ENCODE data around the gene CIC.
"Not testable (repeated sequence)": the region's sequence is repeated elsewhere in the genome, so short reads cannot be mapped to it uniquely, and the experiment has no call there.

The CIC gene

GRCh38 chr19:42330241-42330711 lies 61.2 kb downstream of the CIC start:
- no peak overlapping the region for H3K4me3 ChIP-seq (ENCODE audit: low read depth, low read length)
- in situ Hi-C loops (cut with HindIII; ENCODE audit: low sequenced_read_pairs), result no loop called here
- DNase-seq (ENCODE audit: low read depth, low spot score), result no peak
- TF ChIP-seq CTCF (IDR thresholded peaks at IDR 0.05; ENCODE audit: low read depth, low read length), result no peak

- DNase-seq (ENCODE audit: low read depth, low spot score); in situ Hi-C loops (cut with HindIII; ENCODE audit: low sequenced_read_pairs): not testable (repeated sequence)
These were observed 62.3 kb downstream of the CIC start for GRCh38 chr19:42331333-42331732.

GRCh38 chr19:42332059-42332458 lies 63.0 kb downstream of the CIC start:
- in situ Hi-C loops (cut with HindIII; ENCODE audit: low sequenced_read_pairs), result no loop called here
- H3K4me3 ChIP-seq (ENCODE audit: low read depth, low read length), result no peak overlapping the region
- no peak for TF ChIP-seq CTCF (IDR thresholded peaks at IDR 0.05; ENCODE audit: low read depth, low read length)
- DNase-seq (ENCODE audit: low read depth, low spot score), result no peak

More at GRCh38 chr19:42331333-42331732, 62.3 kb downstream of the CIC start:
- not testable (repeated sequence) for H3K4me3 ChIP-seq (ENCODE audit: low read depth, low read length)

- H3K4me3 ChIP-seq (ENCODE audit: low read depth, low read length), result no peak overlapping the region
- TF ChIP-seq CTCF (IDR thresholded peaks at IDR 0.05; ENCODE audit: low read depth, low read length), result no peak
- in situ Hi-C loops (cut with HindIII; ENCODE audit: low sequenced_read_pairs), result no loop called here
- no peak for DNase-seq (ENCODE audit: low read depth, low spot score)
These were observed 64.0 kb downstream of the CIC start for GRCh38 chr19:42333018-42333417.

GRCh38 chr19:42333975-42334696 lies 65.1 kb downstream of the CIC start:
- TF ChIP-seq CTCF (IDR thresholded peaks at IDR 0.05; ENCODE audit: low read depth, low read length), result no peak
- H3K4me3 ChIP-seq (ENCODE audit: low read depth, low read length), result no peak overlapping the region
- in situ Hi-C loops (cut with HindIII; ENCODE audit: low sequenced_read_pairs), result no loop called here
- DNase-seq (ENCODE audit: low read depth, low spot score), result no peak

- in situ Hi-C loops (cut with HindIII; ENCODE audit: low sequenced_read_pairs), result no loop called here
- H3K4me3 ChIP-seq (ENCODE audit: low read depth, low read length), result no peak overlapping the region
- DNase-seq (ENCODE audit: low read depth, low spot score), result no peak
- TF ChIP-seq CTCF (IDR thresholded peaks at IDR 0.05; ENCODE audit: low read depth, low read length), result no peak
These were observed 65.8 kb downstream of the CIC start for GRCh38 chr19:42334697-42335373.

- DNase-seq (ENCODE audit: low read depth, low spot score), result no peak
- H3K4me3 ChIP-seq (ENCODE audit: low read depth, low read length), result no peak overlapping the region
- in situ Hi-C loops (cut with HindIII; ENCODE audit: low sequenced_read_pairs), result no loop called here
- TF ChIP-seq CTCF (IDR thresholded peaks at IDR 0.05; ENCODE audit: low read depth, low read length), result no peak
These were observed 66.4 kb downstream of the CIC start for GRCh38 chr19:42335374-42335936.
